Forelimb muscle (tissue), 1 donor: ENCODE measurements around the gene TMPRSS13. TPM values are rescaled to one million over a fixed set of nuclear protein-coding genes. Genes with fewer than 3 reads are reported as not detected.
"Not testable (repeated sequence)": the region's sequence is repeated elsewhere in the genome, so short reads cannot be mapped to it uniquely, and the experiment has no call there.

Experiments used
- DNase-seq: peaks from one replicate; pipeline ENCODE4 v3.0.0-alpha.2; 2013; ENCODE audit warnings: low read depth
- polyA plus RNA-seq: library from polyadenylated mRNA; unstranded; fragments of 120-200 nt; gene quantifications from one replicate; pipeline ENCODE4 v1.2.1, GENCODE V29; 2013; ENCODE audit not compliant: insufficient read length

Gene TMPRSS13
- polyA plus RNA-seq, 1 donor = 0.19 TPM

DNA sequence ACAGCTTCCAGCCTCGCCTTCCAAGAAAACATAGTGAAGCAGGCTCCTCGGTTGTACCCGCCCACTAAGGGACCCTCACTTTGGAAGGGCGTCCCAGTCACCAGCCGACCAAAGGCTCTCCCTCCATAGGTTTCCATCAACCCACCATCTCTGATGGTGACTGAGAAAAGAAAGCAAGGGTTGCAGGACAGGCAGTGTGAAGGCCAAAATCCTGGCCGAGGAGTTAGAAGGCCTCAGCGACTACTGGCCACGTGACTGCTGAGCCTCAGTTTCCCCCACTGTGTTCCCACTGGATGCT is 55.4 kb downstream of the TMPRSS13 start:
- no peak for DNase-seq

DNA sequence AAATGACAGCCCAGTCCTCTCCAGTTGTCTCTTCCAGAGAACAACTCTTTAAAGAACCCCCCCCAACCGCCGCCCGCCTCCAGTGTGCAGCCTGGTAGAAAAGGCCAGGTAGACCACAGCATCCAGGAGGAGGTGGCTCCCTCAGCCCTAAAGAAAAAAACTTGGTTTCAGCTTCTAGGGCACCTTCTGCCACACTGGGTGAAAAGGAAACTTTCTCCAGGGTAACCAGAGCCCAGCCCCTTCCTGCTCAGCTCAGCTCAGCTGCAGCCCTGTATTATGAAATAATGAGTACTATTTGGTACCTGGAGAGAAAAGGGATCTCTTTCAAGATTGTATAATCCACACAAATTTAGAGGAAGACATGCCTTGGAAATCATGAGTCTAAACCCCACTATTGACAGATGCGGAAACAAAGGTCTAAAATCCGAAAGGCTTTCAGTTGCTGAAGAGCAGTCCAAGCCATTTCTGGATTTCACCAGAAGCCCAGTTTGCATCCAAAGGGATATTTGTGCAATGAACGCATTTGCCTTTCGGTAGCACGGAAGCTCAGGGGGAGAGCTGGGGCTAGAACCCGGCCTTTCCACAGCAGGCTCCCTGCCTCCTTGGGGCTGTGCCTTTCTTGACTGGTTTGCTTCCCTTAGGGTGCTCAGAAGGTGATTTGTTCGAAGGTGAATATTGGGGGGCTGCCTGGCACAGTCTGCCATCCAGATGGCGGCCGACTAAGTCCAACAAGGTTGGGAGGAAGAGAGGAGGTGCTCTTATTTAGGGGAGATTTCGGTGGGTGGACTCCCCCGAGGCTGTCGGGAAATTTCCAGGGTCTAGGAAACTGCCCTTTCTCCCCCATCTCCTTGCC is 56.0 kb downstream of the TMPRSS13 start:
- no peak for DNase-seq

DNA sequence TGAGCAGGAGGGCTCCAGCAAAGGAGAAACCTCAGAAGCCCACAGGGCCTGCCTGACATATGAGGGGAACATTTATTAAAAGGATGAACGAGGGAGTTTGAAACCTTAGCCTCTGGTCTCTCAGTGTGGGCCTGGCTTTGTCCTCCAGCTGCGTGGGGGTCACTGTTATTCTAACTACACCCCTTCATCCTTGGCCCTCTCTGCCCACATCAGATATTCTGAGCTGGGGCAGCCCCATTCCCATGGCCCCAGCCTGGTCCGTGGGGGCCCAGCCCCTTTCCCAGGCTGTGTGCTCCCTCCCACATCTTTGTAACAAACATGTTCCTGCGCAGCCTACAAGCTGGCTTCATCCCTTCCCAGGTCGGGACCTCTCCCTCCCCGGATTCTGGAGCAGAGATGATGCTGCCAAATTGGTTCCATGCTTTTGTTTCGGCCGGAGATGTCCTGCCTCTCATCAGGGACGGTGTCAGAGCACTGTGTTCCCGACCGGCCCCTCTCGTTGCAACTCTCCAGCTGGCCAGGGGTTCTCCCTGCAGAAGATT is 56.7 kb downstream of the TMPRSS13 start:
- no peak for DNase-seq

DNA sequence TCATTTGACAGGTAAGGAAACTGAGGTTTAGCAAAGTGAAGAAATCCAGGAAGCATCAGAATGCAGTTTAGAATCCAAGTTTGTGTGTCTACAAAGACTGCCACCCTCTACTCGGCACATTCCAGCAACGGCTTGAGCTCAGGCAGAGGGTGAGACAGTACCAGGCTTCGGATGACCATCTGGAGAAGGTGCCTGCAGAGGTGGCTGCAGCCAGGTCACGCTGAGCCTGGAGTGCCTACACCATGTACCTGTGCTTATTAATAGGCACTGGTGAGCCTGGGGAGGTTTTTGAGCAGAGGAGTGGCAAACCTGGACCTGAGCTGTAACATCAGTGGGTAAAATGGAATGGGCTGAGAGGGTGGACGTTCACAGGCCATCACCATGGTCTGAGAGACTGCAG is 57.4 kb downstream of the TMPRSS13 start:
- no peak for DNase-seq

DNA sequence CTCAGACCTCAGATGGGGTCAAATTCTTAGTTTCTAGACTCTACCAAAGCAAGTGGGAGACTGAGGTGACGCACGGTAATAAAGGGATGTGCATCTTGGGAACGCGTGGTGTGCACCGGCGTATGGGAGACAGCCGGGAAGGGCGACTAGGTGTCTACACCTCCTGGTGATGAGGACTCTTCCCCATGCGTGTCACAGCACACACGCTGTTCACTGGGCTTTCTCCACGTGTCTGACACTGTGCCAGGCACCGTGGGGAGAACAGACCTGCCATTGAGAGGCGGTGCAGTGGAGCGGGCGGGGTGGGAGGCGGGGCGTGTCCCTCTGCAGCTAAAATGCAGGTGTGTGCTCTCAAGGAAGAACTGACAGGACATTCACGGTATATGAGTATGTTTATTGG is 58.0 kb downstream of the TMPRSS13 start:
- DNase-seq = no peak

DNA sequence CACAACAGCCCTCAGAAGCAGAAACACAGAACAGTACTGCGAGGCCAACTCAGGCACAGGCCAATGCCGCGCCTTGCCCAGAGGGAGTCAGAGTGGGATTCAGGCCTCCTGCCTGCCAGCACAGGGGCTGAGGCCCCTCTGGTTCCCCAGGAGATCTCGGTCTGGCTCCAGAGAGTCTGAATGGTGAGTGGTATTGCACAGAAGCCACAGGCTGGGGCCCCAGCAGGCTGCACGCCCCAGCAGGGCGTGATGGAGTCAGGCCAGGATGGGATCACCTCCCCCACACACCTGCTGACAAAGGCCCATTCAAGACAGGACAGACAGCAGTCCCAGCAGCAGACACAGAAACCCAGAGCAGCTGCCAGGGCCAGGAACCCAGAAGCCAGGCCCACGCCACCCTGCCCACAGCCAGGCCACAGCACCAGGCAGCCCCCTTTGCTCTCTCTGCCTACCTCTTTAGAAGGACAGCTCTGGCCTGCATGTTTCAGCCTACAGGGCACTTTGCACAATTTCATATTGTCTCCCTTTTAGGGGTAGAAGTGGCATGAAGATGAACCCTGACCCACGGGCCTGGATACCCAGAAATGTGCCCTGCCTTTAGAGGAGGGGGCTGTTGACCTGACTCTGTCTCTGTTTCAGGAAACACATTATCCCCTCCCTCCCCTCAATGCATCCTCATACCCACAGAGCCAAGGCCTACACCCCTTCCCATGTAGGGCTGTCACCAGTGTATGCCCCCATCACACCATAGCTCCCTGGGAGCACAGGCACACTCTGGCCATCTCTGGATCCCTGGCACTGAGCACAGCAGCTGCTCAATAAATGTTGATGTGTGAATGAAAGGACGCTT is 58.9 kb downstream of the TMPRSS13 start:
- no peak for DNase-seq

DNA sequence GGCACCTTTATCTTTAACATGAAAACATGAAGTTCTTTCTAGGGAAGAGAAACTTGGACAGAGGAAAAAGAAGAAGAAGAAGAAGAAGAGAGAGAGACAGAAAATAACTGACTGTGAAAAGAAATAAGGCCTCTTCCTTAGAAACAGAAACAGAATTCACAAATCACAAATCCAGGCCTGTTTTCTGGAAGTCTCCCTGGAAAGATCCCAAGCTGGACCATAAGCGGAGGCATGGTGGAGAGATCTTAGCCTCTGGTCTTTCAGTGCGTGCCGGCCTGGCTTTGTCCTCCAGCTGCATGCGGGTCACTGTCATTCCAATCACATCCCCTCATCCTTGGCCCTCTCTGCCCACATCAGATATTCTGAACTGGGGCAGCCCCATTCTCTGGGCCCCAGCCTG is 59.6 kb downstream of the TMPRSS13 start:
- DNase-seq = no peak

DNA sequence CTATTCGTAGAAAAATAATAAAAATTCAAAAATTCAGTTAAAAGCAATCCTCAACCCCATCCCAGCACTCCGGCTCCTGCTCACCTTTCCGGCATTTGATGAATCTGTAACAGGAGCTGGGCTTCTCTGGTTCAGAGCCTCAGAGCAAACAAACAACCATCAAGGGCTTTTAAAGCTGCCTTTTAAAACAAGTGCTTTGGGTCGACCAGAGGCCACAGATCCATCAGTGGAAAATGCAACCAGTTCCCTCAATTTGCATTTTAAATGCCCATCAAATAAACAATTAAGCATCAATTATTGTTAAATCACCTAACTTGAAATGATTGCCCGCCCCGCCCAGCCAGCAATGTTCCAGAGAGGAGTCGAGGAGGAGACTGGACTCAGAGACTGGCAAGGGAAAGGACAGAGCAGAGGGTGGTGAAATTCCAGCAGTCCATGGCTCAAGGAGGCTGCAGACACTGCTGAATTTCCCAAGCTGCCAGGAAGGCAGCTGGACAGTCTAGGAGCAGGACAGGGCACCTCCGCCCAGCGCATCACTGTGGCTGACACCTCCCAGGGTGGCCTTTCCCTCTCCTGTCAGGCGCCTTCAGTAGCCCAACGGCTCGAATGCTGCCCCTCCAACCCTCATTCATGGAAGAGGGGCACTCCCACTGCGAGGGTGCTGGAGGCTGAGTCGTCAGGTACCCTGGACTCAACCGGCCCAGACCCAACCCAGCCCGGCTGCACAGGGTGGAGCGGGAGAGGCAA is 60.2 kb downstream of the TMPRSS13 start:
- no peak for DNase-seq

DNA sequence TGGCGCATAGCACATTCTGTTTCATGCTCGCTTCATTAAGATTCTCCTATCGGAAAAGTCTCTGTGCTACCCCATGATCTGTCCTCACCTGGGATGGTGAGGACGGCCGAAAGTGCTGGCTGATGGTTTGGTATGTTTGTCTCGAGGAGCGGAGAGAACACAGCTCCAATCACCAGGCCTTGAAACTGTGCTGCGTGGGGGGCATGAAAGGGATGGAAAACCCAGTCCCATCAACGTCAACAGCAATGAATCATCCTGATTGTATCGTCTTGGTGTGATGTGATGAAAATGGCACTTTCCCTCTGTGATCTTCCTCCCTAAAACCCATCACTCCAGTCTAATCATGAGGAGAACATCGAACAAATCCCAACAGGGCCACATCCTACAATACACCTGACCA is 61.1 kb downstream of the TMPRSS13 start:
- DNase-seq = no peak

DNA sequence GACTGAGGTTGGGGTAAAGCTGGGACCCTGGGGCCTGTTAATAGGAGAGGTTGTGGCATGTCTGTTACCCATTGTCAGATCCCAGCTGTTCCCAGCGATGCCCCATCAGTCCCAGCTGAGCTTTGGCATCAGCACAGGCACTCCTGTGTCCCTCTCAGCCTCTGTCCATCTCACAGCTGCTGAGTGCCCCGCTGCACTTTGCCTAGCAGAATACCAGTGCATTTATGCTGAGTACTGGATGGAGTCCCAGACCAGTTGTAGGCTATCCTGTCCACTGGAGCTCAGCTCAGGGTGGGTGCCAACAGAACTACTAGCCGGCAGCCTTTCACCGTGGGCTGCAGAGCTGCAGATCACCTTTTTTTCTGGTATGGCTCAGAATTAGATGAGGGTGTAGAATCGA is 62.7 kb downstream of the TMPRSS13 start:
- DNase-seq = no peak

DNA sequence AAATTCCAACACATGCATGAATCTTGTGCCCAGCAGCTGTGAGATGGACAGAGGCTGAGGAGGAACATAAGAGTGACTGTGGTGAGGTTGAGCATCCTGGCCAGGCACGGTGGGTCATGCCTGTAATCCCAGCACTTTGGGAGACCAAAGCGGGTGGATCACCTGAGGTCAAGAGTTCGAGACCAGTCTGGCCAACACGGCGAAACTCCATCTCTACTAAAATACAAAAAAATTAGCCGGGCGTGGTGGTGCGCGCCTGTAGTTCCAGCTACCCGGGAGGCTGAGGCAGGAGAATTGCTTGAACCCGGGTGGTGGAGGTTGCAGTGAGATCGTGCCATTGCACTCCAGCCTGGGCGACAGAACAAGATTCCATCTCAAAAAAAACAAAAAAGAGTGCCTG is 63.7 kb downstream of the TMPRSS13 start:
- not testable (repeated sequence) for DNase-seq

DNA sequence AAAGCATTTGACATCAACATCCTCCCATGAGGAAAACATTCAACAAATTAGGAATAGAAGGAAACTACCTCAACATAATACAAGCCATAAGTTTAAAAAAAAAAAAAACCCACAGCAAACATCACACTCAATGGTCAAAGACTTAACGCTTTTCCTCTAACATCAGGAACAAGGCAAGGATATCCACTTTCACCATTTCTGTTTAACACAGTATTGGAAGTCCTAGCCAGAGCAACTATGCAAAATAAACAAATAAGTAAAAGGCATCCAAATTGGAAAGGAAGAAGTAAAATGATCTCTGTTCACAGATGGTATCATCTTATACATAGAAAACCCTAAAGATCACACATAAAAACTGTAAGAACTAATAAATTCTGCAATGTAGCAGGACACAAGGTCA is 65.8 kb downstream of the TMPRSS13 start:
- no peak for DNase-seq

DNA sequence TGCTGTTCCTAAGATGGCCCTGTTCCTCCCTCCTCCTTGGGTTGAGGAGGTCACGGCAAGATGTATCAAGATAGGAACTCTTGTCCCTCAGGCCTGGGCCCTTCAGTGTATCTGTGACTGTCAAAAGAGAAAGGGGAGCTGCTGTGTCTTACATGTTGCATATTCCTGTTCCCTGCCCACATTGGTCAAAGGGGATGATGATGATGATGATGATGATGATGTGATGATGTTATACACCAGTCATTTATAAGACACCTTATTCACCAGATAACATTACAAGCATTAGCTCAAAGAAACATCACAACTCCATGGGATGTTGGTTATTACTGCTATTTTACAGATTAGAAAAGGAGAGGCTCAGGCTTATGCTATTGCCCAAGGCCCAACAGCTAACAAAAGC is 66.4 kb downstream of the TMPRSS13 start:
- no peak for DNase-seq

DNA sequence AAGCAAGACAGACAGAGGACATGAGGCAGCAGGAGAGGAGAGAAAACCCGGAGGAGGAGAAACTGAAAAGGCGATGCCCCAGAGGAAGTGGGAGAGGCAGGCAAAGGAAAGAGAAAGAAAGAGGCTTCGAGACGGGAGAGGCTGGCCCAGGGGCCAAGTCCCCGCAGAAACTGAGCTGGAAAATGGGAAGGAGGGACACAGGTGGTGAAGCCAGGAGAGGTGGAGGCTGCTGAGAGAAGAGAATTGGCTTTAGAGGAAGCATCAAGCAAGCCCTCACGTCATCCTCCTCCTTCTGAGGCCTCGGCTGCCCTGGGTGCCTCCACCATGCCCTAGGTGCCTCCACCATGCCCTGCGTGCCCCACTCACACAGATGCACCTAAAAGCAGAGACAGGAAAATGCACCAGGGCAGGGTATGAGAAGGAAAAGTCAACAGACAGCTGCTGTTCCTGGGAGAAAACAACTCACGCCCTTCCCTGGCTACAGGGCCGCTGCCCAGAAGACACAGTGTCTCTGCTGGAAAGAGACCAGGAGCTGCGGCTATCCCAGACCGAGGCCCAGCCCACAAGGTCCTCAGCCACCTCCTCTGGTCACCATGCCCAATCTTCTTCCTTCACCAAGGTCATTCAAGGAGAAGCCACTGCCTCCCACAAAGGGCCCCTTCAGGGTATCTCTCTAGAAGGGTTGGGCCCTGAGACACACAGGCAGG is 67.0 kb downstream of the TMPRSS13 start:
- no peak for DNase-seq

DNA sequence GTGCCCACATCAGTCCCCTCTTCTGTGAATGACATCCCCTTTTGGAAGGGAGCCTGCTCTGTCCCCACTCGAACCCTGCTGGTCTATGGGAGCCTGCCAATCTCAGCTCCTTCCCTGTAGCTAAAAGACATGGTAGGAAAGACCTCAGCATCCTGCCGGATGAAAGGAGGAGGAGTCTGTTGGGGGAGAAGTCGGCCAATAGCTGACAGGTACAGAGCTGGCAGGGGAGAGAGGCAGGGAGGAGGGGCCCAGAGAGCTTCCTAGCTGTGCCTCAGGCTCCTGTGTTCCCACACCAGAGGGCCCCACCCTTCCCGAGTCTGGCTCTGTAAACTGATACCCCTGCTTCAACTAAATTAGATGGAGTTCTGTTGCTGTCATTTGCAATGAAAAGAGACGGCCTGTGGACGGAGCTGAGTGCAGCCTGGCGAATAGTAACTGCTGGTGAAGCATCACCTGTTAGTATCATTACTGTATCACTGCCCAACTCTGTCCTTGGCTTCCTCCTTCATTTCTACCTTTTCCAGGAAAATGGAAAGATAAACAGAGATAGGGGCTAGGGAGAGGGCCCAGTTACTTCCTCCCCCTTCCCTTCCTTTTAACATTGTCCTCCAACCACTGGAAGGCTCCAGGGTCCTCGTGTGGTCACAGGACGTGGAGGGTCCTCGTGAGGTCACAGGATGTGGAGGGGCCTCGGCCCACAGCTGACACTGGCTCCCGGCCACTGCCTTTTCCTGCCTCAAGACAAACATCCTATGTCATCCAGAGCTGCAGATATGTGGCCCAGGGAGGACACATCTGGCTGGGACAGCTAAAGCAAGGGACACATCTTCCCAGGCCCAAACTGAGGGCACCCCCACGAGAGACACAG is 67.8 kb downstream of the TMPRSS13 start:
- DNase-seq = no peak

DNA sequence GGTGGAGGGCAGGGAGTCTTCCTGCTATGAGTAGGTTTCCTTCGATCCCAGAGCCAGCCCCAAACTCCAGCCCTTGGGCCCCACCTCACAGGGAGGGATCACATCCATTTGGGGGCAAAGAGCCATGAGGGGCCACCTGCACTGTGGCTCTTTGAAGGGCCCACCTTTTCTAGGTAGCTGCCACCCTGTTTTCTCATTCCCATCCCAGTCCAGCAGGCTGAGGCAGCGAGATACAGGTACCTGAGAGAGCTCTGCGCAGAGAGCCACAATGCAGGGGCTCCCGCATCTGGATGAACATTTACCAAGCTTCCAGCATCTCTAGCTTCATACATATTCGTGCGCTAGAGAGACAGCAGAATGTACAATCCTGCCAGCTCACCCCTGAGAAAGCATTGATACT is 69.1 kb downstream of the TMPRSS13 start:
- DNase-seq = no peak

DNA sequence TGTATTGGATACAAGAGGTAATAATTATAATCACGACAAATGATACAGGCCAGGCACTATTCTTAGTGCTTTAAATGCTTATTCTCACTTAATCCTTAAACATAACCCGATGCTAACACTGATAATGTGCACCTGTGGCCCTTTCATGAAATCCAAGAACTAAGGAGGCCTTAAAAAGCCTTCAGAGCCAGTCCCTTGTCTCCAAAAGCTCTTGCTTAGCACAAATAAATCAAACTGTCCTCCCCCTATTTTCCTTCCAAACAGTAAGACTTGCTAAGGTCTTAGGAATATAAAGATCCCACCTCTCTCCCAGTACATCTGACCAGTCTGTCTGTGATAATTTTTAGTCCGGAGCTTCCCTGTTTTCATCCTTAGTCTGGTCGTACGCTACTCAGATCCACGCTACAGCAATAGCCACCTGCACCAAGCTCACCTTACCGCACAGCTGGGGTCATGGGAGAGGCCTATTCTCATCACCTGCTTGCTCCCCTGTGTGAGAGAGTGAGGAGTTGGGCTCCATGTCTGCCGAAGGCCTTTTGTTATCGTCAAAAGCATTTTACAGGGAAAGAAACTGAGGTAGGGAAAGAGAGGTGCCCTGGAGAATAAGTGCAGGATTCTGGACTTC is 69.6 kb downstream of the TMPRSS13 start:
- no peak for DNase-seq

DNA sequence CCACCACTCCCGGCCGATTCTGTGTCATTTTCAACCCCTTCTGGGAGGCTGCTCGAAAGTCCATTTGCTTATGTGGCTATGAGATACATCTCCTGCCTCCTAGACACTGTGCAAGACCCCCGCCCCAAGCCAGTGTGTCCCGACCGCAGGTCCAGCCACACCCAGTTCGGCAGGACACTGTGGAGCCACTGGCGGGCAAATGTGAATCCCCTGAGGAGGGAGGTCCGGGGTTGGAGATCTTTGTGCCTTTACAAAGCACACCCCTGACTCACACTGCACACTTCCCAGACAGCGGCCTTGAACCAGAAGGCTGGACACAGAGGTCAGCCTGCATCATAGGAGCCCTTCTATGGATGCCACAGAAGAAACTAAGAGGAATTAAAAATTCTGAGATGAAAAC is 70.1 kb downstream of the TMPRSS13 start:
- DNase-seq = no peak

DNA sequence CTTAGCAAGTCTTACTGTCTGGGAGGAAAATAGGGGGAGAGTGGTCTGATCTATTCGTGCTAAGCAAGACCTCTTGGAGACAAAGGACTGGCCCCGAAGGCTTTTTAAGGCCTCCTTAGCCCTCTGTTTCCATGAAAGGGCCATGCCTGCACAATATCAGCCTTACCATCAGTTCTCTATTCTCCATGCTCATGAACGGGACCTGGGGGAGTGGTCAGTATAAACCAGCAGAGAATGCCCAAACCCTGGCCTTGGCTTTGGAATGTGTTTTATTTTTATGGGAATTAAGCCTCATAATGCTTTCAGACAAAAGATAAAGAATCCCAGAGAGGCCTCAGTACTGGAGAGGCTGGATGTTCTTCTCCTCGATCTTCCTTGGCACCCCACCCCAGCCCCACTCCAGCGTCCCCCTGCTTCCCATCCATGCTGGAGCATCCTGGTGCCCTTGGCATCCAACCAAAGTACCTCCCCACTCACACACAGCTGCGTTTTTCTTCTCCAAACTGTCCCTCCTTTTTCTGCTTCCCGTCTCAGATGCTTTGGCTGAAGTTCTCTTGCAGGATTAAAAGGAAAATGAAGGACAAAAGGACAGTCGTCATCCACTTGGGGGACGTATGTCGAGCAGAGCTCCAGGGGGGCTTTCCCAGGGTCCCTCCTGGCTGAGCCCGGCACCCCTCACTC is 71.3 kb downstream of the TMPRSS13 start:
- DNase-seq = no peak
